ENCODE measurements around the gene PSORS1C1. TPM values are rescaled to one million over a fixed set of nuclear protein-coding genes. Genes with fewer than 3 reads are reported as not detected.

PSORS1C1 gene
- total and polyA plus RNA-seq, 2 donors: 0.48 to 6.8 TPM

DNA sequence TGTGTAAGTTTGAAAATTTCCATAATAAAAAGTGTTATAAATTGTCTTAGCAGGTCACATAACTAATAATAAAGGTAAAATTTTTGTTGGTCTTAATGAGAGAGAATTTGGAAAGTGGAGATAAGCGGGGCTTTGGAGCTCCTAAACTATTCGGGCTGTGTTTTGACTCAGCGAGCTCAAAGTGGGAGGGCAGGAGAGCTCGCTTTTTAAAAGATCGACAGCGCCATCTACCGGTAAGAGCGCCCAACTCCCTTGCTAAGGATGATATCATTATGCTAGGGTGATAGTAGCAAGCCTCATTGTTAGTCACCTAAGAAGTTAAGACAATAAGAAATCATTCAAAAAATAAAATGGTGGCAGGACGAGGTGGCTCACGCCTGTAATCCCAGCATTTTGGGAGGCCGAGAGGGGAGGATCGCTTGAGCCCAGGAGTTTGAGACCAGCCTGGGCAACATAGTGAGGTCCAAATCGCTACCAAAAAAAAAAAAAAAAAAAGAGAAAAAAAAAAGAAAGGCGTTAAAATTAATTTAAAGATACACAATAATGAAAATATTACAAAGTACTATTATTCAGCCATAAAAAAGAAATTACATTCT, 27.0 kb upstream of the PSORS1C1 start:
- no peaks in the 10 kb centered on the region for H3K36me3 ChIP-seq (ENCODE audit: insufficient read depth)
- H3K27ac ChIP-seq (ENCODE audit: low read depth): no peak overlapping the region
- H3K4me1 ChIP-seq (ENCODE audit: insufficient read depth): no peaks in the 10 kb centered on the region
- H3K4me3 ChIP-seq (ENCODE audit: low read depth, low read length): no peak overlapping the region
- peak; percentile 89 for DNase-seq (ENCODE audit: extremely low spot score)
- WGBS: 13% methylated on average over 14 of the region's 14 CpGs

DNA sequence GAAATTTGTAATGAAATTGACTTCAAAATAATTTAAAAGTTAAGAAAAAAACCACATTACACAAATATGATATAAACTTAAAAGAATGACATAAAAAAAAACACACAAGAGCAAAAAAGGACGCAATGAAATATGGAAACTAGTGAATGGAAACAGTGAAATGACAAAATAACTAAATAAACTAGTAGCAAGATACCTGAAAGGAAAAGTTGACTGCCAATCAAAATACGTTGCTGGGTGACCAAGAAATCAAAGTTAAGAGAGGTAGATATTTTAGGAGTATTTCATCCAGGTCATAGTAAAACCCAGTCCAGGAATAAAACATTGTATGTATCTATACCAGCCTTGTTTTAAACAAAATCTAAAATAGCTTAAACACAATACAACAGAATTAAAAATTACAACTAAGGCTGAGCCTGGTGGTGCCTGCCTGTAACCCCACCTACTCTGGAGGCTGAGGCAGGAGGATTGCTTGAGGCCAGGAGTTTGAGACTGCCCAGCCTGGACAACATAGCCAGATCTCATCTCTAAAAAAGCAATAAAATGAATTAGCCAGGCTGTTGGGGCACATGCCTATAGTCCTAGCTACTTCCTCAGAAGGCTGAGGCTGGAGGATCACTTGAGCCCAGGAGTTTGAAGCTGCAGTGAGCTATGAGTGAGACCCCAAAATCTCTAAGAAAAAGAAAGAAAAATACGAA, 24.2 kb upstream of the PSORS1C1 start:
- WGBS: 87% methylated on average over 3 of the region's 3 CpGs
- no peaks in the 10 kb centered on the region for H3K4me1 ChIP-seq (ENCODE audit: insufficient read depth)
- H3K36me3 ChIP-seq (ENCODE audit: insufficient read depth): no peaks in the 10 kb centered on the region
- H3K4me3 ChIP-seq (ENCODE audit: low read depth, low read length): no peak overlapping the region
- H3K27ac ChIP-seq (ENCODE audit: low read depth): no peak overlapping the region
- no peak for DNase-seq (ENCODE audit: extremely low spot score)

- Histone ChIP-seq H3K4me3 (ENCODE audit: low read depth, low read length) (no peak overlapping the region), H3K4me1 (ENCODE audit: insufficient read depth) (no peaks in the 10 kb centered on the region), H3K36me3 (ENCODE audit: insufficient read depth) (no peaks in the 10 kb centered on the region), H3K27ac (ENCODE audit: low read depth) (no peak overlapping the region)
- no peak for DNase-seq (ENCODE audit: extremely low spot score)
- WGBS: 88% methylated on average over 6 of the region's 6 CpGs
Observed at GRCh38 chr6:31090973-31091364, 23.6 kb upstream of the PSORS1C1 start.

DNA sequence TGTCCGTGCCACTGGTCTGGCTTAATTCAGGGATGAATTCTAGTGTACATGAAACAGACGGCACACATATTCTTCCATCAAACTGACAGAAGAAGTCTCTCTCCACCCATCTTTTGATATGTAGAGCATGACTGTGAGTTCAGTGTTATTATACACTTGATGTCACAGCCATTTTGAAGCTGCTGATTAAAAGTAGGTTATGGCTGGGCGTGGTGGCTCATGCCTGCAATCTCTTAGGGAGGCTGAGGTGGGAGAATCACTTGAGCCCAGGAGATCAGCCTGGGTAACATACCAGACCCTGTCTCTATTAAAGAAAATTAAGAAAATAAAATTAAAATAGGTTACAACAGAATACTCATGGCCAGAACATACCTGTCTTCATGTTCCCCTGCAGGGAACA, 22.9 kb upstream of the PSORS1C1 start:
- no peak for DNase-seq (ENCODE audit: extremely low spot score)
- Histone ChIP-seq H3K27ac (ENCODE audit: low read depth) (no peak overlapping the region), H3K4me3 (ENCODE audit: low read depth, low read length) (no peak overlapping the region), H3K36me3 (ENCODE audit: insufficient read depth) (no peaks in the 10 kb centered on the region), H3K4me1 (ENCODE audit: insufficient read depth) (no peaks in the 10 kb centered on the region)
- 45% methylated on average over 3 of the region's 3 CpGs for WGBS

- no peak overlapping the region for H3K27ac ChIP-seq (ENCODE audit: low read depth)
- DNase-seq (ENCODE audit: extremely low spot score): no peak
- 90% methylated on average over 2 of the region's 2 CpGs for WGBS
- no peaks in the 10 kb centered on the region for H3K4me1 ChIP-seq (ENCODE audit: insufficient read depth)
- no peak overlapping the region for H3K4me3 ChIP-seq (ENCODE audit: low read depth, low read length)
- H3K36me3 ChIP-seq (ENCODE audit: insufficient read depth): no peaks in the 10 kb centered on the region
Observed at GRCh38 chr6:31092238-31092637, 22.4 kb upstream of the PSORS1C1 start.

DNA sequence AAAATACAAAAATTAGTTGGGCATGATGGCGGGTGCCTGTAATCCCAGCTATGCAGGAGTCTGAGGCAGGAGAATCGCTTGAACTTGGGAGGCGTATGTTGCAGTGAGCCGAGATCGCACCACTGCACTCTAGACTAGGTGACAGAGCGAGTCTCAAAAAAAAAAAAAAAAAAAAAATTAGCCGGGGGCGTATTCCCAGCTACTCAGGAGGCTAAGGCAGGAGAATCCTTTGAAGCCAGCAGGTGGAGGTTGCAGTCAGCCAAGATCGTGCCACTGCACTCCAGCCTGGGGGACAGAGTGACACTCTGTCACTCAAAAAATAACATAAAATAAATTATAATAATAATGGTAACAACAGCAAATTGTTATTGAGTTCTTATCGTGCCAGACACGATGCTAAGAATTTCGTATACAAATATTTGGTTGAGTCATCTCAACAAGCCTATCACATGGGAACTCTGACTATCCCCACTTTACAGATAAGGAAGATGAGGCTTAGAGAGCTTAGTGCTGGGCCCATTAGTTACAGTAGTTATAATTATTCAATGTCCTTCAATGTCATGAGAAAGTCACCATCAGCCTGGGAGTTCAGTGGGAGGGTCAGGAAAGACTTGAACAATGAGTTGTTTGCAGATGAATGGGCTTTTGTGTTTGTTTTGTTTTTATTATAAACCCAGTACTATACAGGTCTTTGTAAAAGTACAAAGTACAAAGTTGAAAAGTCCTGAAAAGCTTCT, 21.7 kb upstream of the PSORS1C1 start:
- H3K27ac ChIP-seq (ENCODE audit: low read depth): no peak overlapping the region
- DNase-seq (ENCODE audit: extremely low spot score): no peak
- no peaks in the 10 kb centered on the region for H3K4me1 ChIP-seq (ENCODE audit: insufficient read depth)
- 82% methylated on average over 12 of the region's 12 CpGs for WGBS
- H3K36me3 ChIP-seq (ENCODE audit: insufficient read depth): no peaks in the 10 kb centered on the region
- H3K4me3 ChIP-seq (ENCODE audit: low read depth, low read length): no peak overlapping the region

DNA sequence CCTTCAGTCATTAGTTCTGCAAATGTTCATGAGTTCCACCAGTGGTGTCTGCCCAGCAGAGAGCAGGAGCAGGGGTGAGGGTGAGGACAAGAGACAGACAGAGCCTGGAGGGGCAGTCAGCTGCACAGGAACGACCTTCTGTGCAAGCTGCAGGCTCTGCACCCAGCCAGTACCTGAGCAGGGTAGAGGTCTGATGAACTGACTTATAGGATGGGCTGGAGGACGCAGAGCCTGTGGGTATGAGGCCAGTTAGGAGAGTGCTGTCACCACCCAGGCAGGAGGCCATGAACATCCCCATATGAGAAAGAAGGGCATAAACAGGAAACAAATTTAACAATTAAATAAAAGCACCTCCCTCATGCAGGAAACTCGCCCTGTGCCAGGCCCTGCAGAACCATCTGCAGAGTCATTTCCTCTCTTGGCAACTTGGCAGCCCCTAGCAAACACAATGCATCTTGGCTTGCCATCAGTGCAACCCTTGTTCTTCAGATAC, 20.2 kb upstream of the PSORS1C1 start:
- H3K27ac ChIP-seq (ENCODE audit: low read depth): no peak overlapping the region
- H3K4me1 ChIP-seq (ENCODE audit: insufficient read depth): no peaks in the 10 kb centered on the region
- no peak for DNase-seq (ENCODE audit: extremely low spot score)
- no peak overlapping the region for H3K4me3 ChIP-seq (ENCODE audit: low read depth, low read length)
- H3K36me3 ChIP-seq (ENCODE audit: insufficient read depth): no peaks in the 10 kb centered on the region
- 59% methylated on average over 3 of the region's 3 CpGs for WGBS

GRCh38 chr6:31096215-31096614, 18.4 kb upstream of the PSORS1C1 start:
- Histone ChIP-seq H3K4me1 (ENCODE audit: insufficient read depth) (no peaks in the 10 kb centered on the region), H3K4me3 (ENCODE audit: low read depth, low read length) (no peak overlapping the region), H3K36me3 (ENCODE audit: insufficient read depth) (no peaks in the 10 kb centered on the region), H3K27ac (ENCODE audit: low read depth) (no peak overlapping the region)
- WGBS: 80% methylated on average over 3 of the region's 3 CpGs
- DNase-seq (ENCODE audit: extremely low spot score): no peak

DNA sequence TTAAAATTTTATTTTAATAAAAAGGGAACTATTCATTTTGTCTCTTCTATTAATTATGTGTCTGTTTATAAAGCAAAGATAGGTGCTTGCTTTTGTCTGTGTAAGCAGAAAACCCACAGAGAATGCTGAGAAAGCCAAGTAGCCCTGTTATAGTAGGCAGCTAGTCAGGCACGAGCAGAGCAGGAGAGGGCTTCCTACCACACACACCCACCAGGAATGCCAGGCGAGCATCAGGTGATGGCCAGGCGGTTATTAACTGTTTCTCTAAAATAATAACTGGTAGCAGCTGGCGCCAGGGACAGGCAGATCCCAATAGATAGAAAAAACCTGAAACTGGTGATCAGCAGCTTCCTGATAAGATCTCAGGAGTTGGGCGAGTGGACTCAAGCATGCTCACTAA, 17.9 kb upstream of the PSORS1C1 start:
- no peaks in the 10 kb centered on the region for H3K36me3 ChIP-seq (ENCODE audit: insufficient read depth)
- H3K4me1 ChIP-seq (ENCODE audit: insufficient read depth): no peaks in the 10 kb centered on the region
- 67% methylated on average over 5 of the region's 5 CpGs for WGBS

GRCh38 chr6:31098449-31098938, 16.1 kb upstream of the PSORS1C1 start:
- Histone ChIP-seq H3K36me3 (ENCODE audit: insufficient read depth) (no peaks in the 10 kb centered on the region), H3K27ac (ENCODE audit: low read depth) (no peak overlapping the region), H3K4me3 (ENCODE audit: low read depth, low read length) (no peak overlapping the region), H3K4me1 (ENCODE audit: insufficient read depth) (peaks cover 1% of the 10 kb centered on the region)
- 91% methylated on average over 4 of the region's 4 CpGs for WGBS
- no peak for DNase-seq (ENCODE audit: extremely low spot score)

More for the DNA sequence above, 17.9 kb upstream of the PSORS1C1 start:
- no peak for DNase-seq (ENCODE audit: extremely low spot score)
- Histone ChIP-seq H3K4me3 (ENCODE audit: low read depth, low read length) (no peak overlapping the region), H3K27ac (ENCODE audit: low read depth) (no peak overlapping the region)

GRCh38 chr6:31103136-31103535, 11.5 kb upstream of the PSORS1C1 start:
- peaks cover 1% of the 10 kb centered on the region for H3K4me1 ChIP-seq (ENCODE audit: insufficient read depth)
- no peak for DNase-seq (ENCODE audit: extremely low spot score)
- H3K4me3 ChIP-seq (ENCODE audit: low read depth, low read length): no peak overlapping the region
- no peak overlapping the region for H3K27ac ChIP-seq (ENCODE audit: low read depth)
- H3K36me3 ChIP-seq (ENCODE audit: insufficient read depth): no peaks in the 10 kb centered on the region
- WGBS: 94% methylated on average over 2 of the region's 2 CpGs

DNA sequence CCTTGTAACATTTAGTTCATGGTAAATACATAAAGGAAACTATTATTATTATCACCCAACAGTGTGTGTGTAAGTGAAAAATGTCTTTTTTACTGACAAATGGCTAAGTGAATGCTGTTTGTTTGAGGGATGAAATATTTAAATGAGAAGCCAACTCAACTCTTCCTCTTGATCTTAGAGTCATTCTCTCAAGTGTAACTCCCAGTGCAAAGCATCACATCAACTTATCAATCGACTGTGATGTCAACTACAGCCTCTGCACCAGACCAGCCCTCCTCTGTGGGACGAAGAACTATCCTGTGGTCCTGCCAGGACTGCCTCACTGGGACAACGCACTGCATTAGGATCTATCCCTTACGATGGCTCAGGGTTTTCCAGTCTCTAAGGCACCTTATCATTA, 7.5 kb upstream of the PSORS1C1 start:
- no peak for DNase-seq (ENCODE audit: extremely low spot score)
- 66% methylated on average over 4 of the region's 4 CpGs for WGBS
- Histone ChIP-seq H3K36me3 (ENCODE audit: insufficient read depth) (no peaks in the 10 kb centered on the region), H3K4me3 (ENCODE audit: low read depth, low read length) (no peak overlapping the region), H3K4me1 (ENCODE audit: insufficient read depth) (peaks cover 1% of the 10 kb centered on the region), H3K27ac (ENCODE audit: low read depth) (no peak overlapping the region)

- no peak for DNase-seq (ENCODE audit: extremely low spot score)
- Histone ChIP-seq H3K4me3 (ENCODE audit: low read depth, low read length) (no peak overlapping the region), H3K4me1 (ENCODE audit: insufficient read depth) (no peaks in the 10 kb centered on the region), H3K36me3 (ENCODE audit: insufficient read depth) (no peaks in the 10 kb centered on the region), H3K27ac (ENCODE audit: low read depth) (no peak overlapping the region)
- WGBS: 76% methylated on average over 11 of the region's 11 CpGs
Observed at GRCh38 chr6:31110825-31111582, 3.6 kb upstream of the PSORS1C1 start.

Data from urinary bladder (tissue), 4 donors.